H9 (cell line): ENCODE results near the gene DAZAP1. TPM values are rescaled to one million over a fixed set of nuclear protein-coding genes. Genes with fewer than 3 reads are reported as not detected.

ENCODE experiments used
- DNase-seq: peaks from one replicate; pipeline ENCODE4 v3.0.0-alpha.2; 2017
- H2AFZ ChIP-seq: one replicate; pipeline ENCODE4 v1.6.1; 2013; ENCODE audit warnings: mild to moderate bottlenecking, low read length, control low read depth, moderate library complexity
- H2AK5ac ChIP-seq: 2 replicates; pipeline ENCODE4 v1.6.1; 2013; ENCODE audit warnings: low read length, control low read depth, mixed read lengths; ENCODE audit not compliant: insufficient read length
- H2BK120ac ChIP-seq: one replicate; pipeline ENCODE4 v1.6.1; 2013; ENCODE audit warnings: low read depth, mild to moderate bottlenecking, low read length, control low read depth, inconsistent platforms; ENCODE audit not compliant: poor library complexity, severe bottlenecking
- H2BK12ac ChIP-seq: 2 replicates; pipeline ENCODE4 v1.6.1; 2013; ENCODE audit warnings: low read length, control low read depth, mixed read lengths, low read depth; ENCODE audit not compliant: insufficient read length
- H2BK15ac ChIP-seq: 2 replicates; pipeline ENCODE4 v1.6.1; 2013; ENCODE audit warnings: low read depth, low read length, control low read depth
- H2BK20ac ChIP-seq: one replicate; pipeline ENCODE4 v1.6.1; 2013; ENCODE audit warnings: low read depth, mild to moderate bottlenecking, low read length, control low read depth, inconsistent platforms; ENCODE audit not compliant: poor library complexity, severe bottlenecking
- H2BK5ac ChIP-seq: 2 replicates; pipeline ENCODE4 v1.6.1; 2013; ENCODE audit warnings: low read length, control low read depth, mixed read lengths; ENCODE audit not compliant: insufficient read length
- H3K14ac ChIP-seq: 2 replicates; pipeline ENCODE4 v1.6.1; 2013; ENCODE audit warnings: low read length, control low read depth; ENCODE audit not compliant: insufficient read depth
- H3K18ac ChIP-seq: 2 replicates; pipeline ENCODE4 v1.6.1; 2013; ENCODE audit warnings: low read depth, mild to moderate bottlenecking, mixed read lengths, low read length, control low read depth; ENCODE audit not compliant: insufficient read length
- H3K23ac ChIP-seq: 2 replicates; pipeline ENCODE4 v1.6.1; 2013; ENCODE audit warnings: low read length, control low read depth, mixed read lengths, low read depth; ENCODE audit not compliant: insufficient read length
- H3K23me2 ChIP-seq: 2 replicates; pipeline ENCODE4 v1.6.1; 2013; ENCODE audit warnings: low read depth, mild to moderate bottlenecking, mixed read lengths, low read length, control low read depth; ENCODE audit not compliant: insufficient read length, poor library complexity, severe bottlenecking
- H3K27ac ChIP-seq: 2 replicates; pipeline ENCODE4 v1.5.1; 2013; ENCODE audit warnings: low read length, control low read depth, mixed read lengths, low read depth; ENCODE audit not compliant: insufficient read length
- H3K27me3 ChIP-seq: 2 replicates; pipeline ENCODE4 v1.6.1; 2013; ENCODE audit warnings: low read length, control low read depth, inconsistent platforms; ENCODE audit not compliant: insufficient read depth
- H3K4ac ChIP-seq: 2 replicates; pipeline ENCODE4 v1.6.1; 2013; ENCODE audit warnings: low read depth, mild to moderate bottlenecking, control low read depth, inconsistent platforms, low read length, moderate library complexity
- H3K4me1 ChIP-seq: 2 replicates; pipeline ENCODE4 v1.6.1; 2013; ENCODE audit warnings: low read length, control low read depth, inconsistent platforms; ENCODE audit not compliant: insufficient read depth
- H3K4me2 ChIP-seq: 2 replicates; pipeline ENCODE4 v1.6.1; 2013; ENCODE audit warnings: low read length, control low read depth, mixed read lengths; ENCODE audit not compliant: insufficient read length, insufficient read depth
- H3K56ac ChIP-seq: 2 replicates; pipeline ENCODE4 v1.6.1; 2013; ENCODE audit warnings: low read depth, mild to moderate bottlenecking, mixed read lengths, low read length, control low read depth; ENCODE audit not compliant: insufficient read length
- H3K79me1 ChIP-seq: 2 replicates; pipeline ENCODE4 v1.6.1; 2013; ENCODE audit warnings: low read depth, mild to moderate bottlenecking, moderate library complexity, low read length, control low read depth, inconsistent platforms; ENCODE audit not compliant: insufficient read depth, poor library complexity, severe bottlenecking
- H3K79me2 ChIP-seq: 2 replicates; pipeline ENCODE4 v1.6.1; 2013; ENCODE audit warnings: low read length, control low read depth, inconsistent platforms; ENCODE audit not compliant: insufficient read depth
- H3K9ac ChIP-seq: 2 replicates; pipeline ENCODE4 v1.6.1; 2013; ENCODE audit warnings: low read length, control low read depth, mixed read lengths; ENCODE audit not compliant: insufficient read length; ENCODE audit errors: extremely low read depth
- H3K9me3 ChIP-seq: one replicate; pipeline ENCODE4 v1.6.1; 2013; ENCODE audit warnings: low read depth, low read length, inconsistent platforms; ENCODE audit not compliant: control insufficient read depth
- H3T11ph ChIP-seq: one replicate; pipeline ENCODE4 v1.6.1; 2013; ENCODE audit warnings: mild to moderate bottlenecking, low read length, control low read depth, inconsistent platforms
- H4K20me1 ChIP-seq: one replicate; pipeline ENCODE4 v1.6.1; 2013; ENCODE audit not compliant: control insufficient read depth, insufficient read length, insufficient read depth
- H4K5ac ChIP-seq: 2 replicates; pipeline ENCODE4 v1.6.1; 2013; ENCODE audit warnings: low read depth, mild to moderate bottlenecking, mixed read lengths, low read length, control low read depth; ENCODE audit not compliant: insufficient read length
- H4K8ac ChIP-seq: replicated peaks from 2 replicates; pipeline ENCODE4 v1.6.1; 2013; ENCODE audit warnings: low read length, control low read depth, mixed read lengths, low read depth; ENCODE audit not compliant: insufficient read length
- H4K91ac ChIP-seq: 2 replicates; pipeline ENCODE4 v1.6.1; 2013; ENCODE audit warnings: low read depth, mild to moderate bottlenecking, moderate library complexity, mixed read lengths, low read length, control low read depth; ENCODE audit not compliant: insufficient read length
- H3K27ac Mint-ChIP-seq, 3 experiments: 2 replicates in 2 of 3; 3 replicates in 1 of 3; pipeline ENCODE4 v1.8.0; 2020 to 2021; ENCODE audit warnings: mixed read lengths in 3 of 3, mild to moderate bottlenecking in 1 of 3, moderate library complexity in 1 of 3
- H3K27me3 Mint-ChIP-seq: 2 replicates; pipeline ENCODE4 v1.8.0; 2021; ENCODE audit warnings: low read depth, mild to moderate bottlenecking, moderate library complexity, mixed read lengths
- H3K36me3 Mint-ChIP-seq, 3 experiments: 2 replicates in 2 of 3; 3 replicates in 1 of 3; pipeline ENCODE4 v1.8.0; 2020 to 2021; ENCODE audit warnings: low read depth in 3 of 3, mixed read lengths in 3 of 3; ENCODE audit not compliant: insufficient read depth in 1 of 3
- H3K4me1 Mint-ChIP-seq, 2 experiments: 2 replicates each; pipeline ENCODE4 v1.8.0; 2020; ENCODE audit warnings: mixed read lengths in 2 of 2
- H3K4me3 Mint-ChIP-seq, 2 experiments: 2 replicates in 1 of 2; 3 replicates in 1 of 2; pipeline ENCODE4 v1.8.0; 2020 to 2021; ENCODE audit warnings: mild to moderate bottlenecking in 2 of 2, mixed read lengths in 2 of 2, moderate library complexity in 1 of 2
- H3K9me3 Mint-ChIP-seq, 2 experiments: 2 replicates in 1 of 2; 3 replicates in 1 of 2; pipeline ENCODE4 v1.8.0; 2020; ENCODE audit warnings: mild to moderate bottlenecking in 2 of 2, mixed read lengths in 2 of 2, moderate library complexity in 1 of 2
- CTCF ChIP-seq: fragments of 200-600 bp; sonication (generic); conservative IDR thresholded peaks from 3 replicates; pipeline ENCODE4 v1.8.0; 2021; ENCODE audit warnings: antibody characterized with exemption, mild to moderate bottlenecking
- WGBS: extraction: QIAGEN DNeasy Blood & Tissue Kit; methylation state at CpG from one replicate; pipeline ENCODE4 v1.1.7; 2013; ENCODE audit warnings: missing lambda C conversion rate, low lambda C conversion rate, mixed read lengths; ENCODE audit not compliant: insufficient read length; ENCODE audit errors: extremely low coverage; 5-methylcytosine and 5-hydroxymethylcytosine counted together
- total RNA-seq: library from RNA; stranded (reverse); gene quantifications from 2 replicates; pipeline ENCODE4 v1.2.1, GENCODE V29; 2021

The DAZAP1 gene
- total RNA-seq, 1 experiment from 2014 or later, result 265 TPM

GRCh38 chr19:1430246-1430645 is 22.9 kb downstream of the DAZAP1 start:
- Histone ChIP-seq H3K56ac (no peak overlapping the region), H3K18ac (no peak overlapping the region), H2BK20ac (no peak overlapping the region), H4K8ac (no peak overlapping the region), H3K23me2 (no peaks in the 10 kb centered on the region), H2BK120ac (no peak overlapping the region), H3K23ac (no peak overlapping the region), H3K4ac (no peak overlapping the region), H2BK15ac (no peak overlapping the region), H3K79me2 (no peaks in the 10 kb centered on the region), H4K91ac (no peak overlapping the region), H2BK12ac (no peak overlapping the region), H2AK5ac (no peak overlapping the region), H3K4me1 (no peaks in the 10 kb centered on the region), H3T11ph (no peak overlapping the region), H3K14ac (no peak overlapping the region), H4K5ac (no peak overlapping the region), H2AFZ (no peak overlapping the region), H2BK5ac (no peak overlapping the region), H3K79me1 (no peaks in the 10 kb centered on the region), H3K27ac (no peak overlapping the region), H4K20me1 (no peaks in the 10 kb centered on the region), H3K9me3 (no peaks in the 10 kb centered on the region), H3K27me3 (no peaks in the 10 kb centered on the region), H3K4me2 (no peak overlapping the region), H3K9ac (no peak overlapping the region)
- no peak for DNase-seq
- Mint-ChIP-seq H3K27ac (no peak overlapping the region), H3K4me3 (no peak overlapping the region), H3K9me3 (no peaks in the 10 kb centered on the region), H3K27me3 (no peaks in the 10 kb centered on the region), H3K4me1 (no peaks in the 10 kb centered on the region; a peak in 1 of 4 replicates), H3K36me3 (peaks cover 16 to 66% (median 47%) of the 10 kb centered on the region in 3 experiments; a peak in 6 of 7 replicates)
- WGBS, result no CpG with 5 or more reads among the region's 14 CpGs
- TF ChIP-seq CTCF, result no peak
